K562 (cell line): ENCODE results near the gene SLC7A10. TPM values are rescaled to one million over a fixed set of nuclear protein-coding genes. Genes with fewer than 3 reads are reported as not detected.

Source experiments
- ARID2 ChIP-seq: fragments of 450-650 bp; IDR thresholded peaks from 2 replicates; pipeline ENCODE4 v1.6.1; 2017; ENCODE audit warnings: antibody characterized with exemption, mild to moderate bottlenecking
- ARID3B ChIP-seq: fragments of 250-450 bp; sonication (Bioruptor Pico); IDR thresholded peaks from 2 replicates; pipeline ENCODE4 v1.4.0; 2020; ENCODE audit warnings: borderline replicate concordance
- BMI1 ChIP-seq: fragments of 150-350 bp; IDR thresholded peaks from 2 replicates; pipeline ENCODE4 v1.6.1; 2014; ENCODE audit warnings: low read length
- CC2D1A ChIP-seq: fragments of 450-650 bp; IDR thresholded peaks from 2 replicates; pipeline ENCODE4 v1.6.1; 2017; ENCODE audit warnings: mild to moderate bottlenecking
- DEAF1 ChIP-seq: fragments of 450-650 bp; formaldehyde crosslinking; IDR thresholded peaks from 2 replicates; pipeline ENCODE4 v1.4.0; 2020; ENCODE audit warnings: mild to moderate bottlenecking, moderate library complexity
- EGR1 ChIP-seq: fragments of 450-650 bp; conservative IDR thresholded peaks from 2 replicates; pipeline ENCODE4 v1.6.1; 2017; ENCODE audit warnings: mild to moderate bottlenecking
- ILF3 ChIP-seq: fragments of 450-650 bp; IDR thresholded peaks from 2 replicates; pipeline ENCODE4 v1.6.1; 2018; ENCODE audit warnings: antibody characterized with exemption, mild to moderate bottlenecking, moderate library complexity, borderline replicate concordance
- KAT8 ChIP-seq: fragments of 450-650 bp; IDR thresholded peaks from 2 replicates; pipeline ENCODE4 v1.6.1; 2016; ENCODE audit warnings: low read depth, mild to moderate bottlenecking
- LEF1 ChIP-seq: fragments of 450-650 bp; IDR thresholded peaks from 2 replicates; pipeline ENCODE4 v1.6.1; 2016; ENCODE audit warnings: mild to moderate bottlenecking
- NFRKB ChIP-seq: fragments of 450-650 bp; IDR thresholded peaks from 2 replicates; pipeline ENCODE4 v1.6.1; 2016; ENCODE audit warnings: low read depth
- RAD21 ChIP-seq, 2 experiments: fragments of 250-450 bp in 1 of 2; fragments of 450-650 bp in 1 of 2; sonication (Bioruptor Pico) in 1 of 2; formaldehyde crosslinking in 1 of 2; IDR thresholded peaks in 1 of 2; conservative IDR thresholded peaks in 1 of 2; 2 replicates each; pipeline versions ENCODE4 v1.4.0 to v1.8.0; 2020 to 2022; ENCODE audit warnings: mild to moderate bottlenecking in 2 of 2, moderate library complexity in 1 of 2
- SMARCE1 ChIP-seq: fragments of 450-650 bp; IDR thresholded peaks from 2 replicates; pipeline ENCODE4 v1.7.1; 2016; ENCODE audit warnings: mild to moderate bottlenecking
- SMC3 ChIP-seq: conservative IDR thresholded peaks from 2 replicates; pipeline ENCODE4 v1.6.1; 2011; ENCODE audit warnings: low read depth, low read length, improper control_type of control experiment; ENCODE audit not compliant: insufficient read depth
- STAG1 ChIP-seq: sonication (generic); formaldehyde crosslinking; IDR thresholded peaks from 2 replicates; pipeline ENCODE4 v1.5.0; 2020; ENCODE audit warnings: missing genetic modification reagents, borderline replicate concordance
- ZBTB9 ChIP-seq: fragments of 450-650 bp; formaldehyde crosslinking; IDR thresholded peaks from 2 replicates; pipeline ENCODE4 v1.4.0; 2020; ENCODE audit warnings: mild to moderate bottlenecking, moderate library complexity
- ZKSCAN1 ChIP-seq: fragments of 150-350 bp; IDR thresholded peaks from 2 replicates; pipeline ENCODE4 v1.6.1; 2016; ENCODE audit warnings: low read depth, low read length
- ZNF143 ChIP-seq: sonication (generic); formaldehyde crosslinking; IDR thresholded peaks from 2 replicates; pipeline ENCODE4 v1.9.0; 2022; ENCODE audit warnings: mild to moderate bottlenecking, missing genetic modification reagents
- ZNF175 ChIP-seq: fragments of 200-800 bp; sonication (Bioruptor generic); IDR thresholded peaks from 2 replicates; pipeline ENCODE4 v1.6.1; 2016; ENCODE audit warnings: low read depth, mild to moderate bottlenecking, missing genetic modification characterization, missing compliant biosample characterization
- ZNF586 ChIP-seq: fragments of 450-650 bp; formaldehyde crosslinking; conservative IDR thresholded peaks from 2 replicates; pipeline ENCODE4 v1.4.0; 2020; ENCODE audit warnings: mild to moderate bottlenecking, moderate library complexity
- polyA plus RNA-seq, 8 experiments: library from polyadenylated mRNA; depleted of rRNA in 4 of 8; stranded (reverse) in 5 of 8; unstranded in 3 of 8; fragments of >200 nt; fragmentation: Nextera tagmentation in 2 of 8; fragmentation: Illumina TruSeq in 1 of 8; extraction: Ambion mirVana in 2 of 8; extraction: Trizol in 1 of 8; gene quantifications; 2 replicates each; pipeline versions ENCODE4 v1.2.1 to v1.2.3, GENCODE V29; 2011 to 2014; ENCODE audit warnings: inconsistent platforms in 1 of 8, missing spikeins in 1 of 8
- total RNA-seq, 7 experiments: library from RNA; depleted of rRNA in 6 of 7; stranded (reverse); fragments of >200 nt in 6 of 7; fragmentation: Illumina TruSeq in 2 of 7; extraction: Trizol in 2 of 7; gene quantifications; 2 replicates each; pipeline versions ENCODE4 v1.2.1 to v1.2.3, GENCODE V29; 2011 to 2021; ENCODE audit warnings: low replicate concordance in 1 of 7
- TF ChIP-seq, protein P1 (sequence below), 3 experiments: IDR thresholded peaks in 2 of 3; conservative IDR thresholded peaks in 1 of 3; 2 replicates each; pipeline ENCODE4 v1.5.1; 2011 to 2012; ENCODE audit warnings: low read length in 3 of 3, mild to moderate bottlenecking in 3 of 3, control low read depth in 2 of 3, improper control_type of control experiment in 1 of 3, inconsistent platforms in 1 of 3, low read depth in 1 of 3, mixed read lengths in 1 of 3, moderate library complexity in 1 of 3; ENCODE audit not compliant: insufficient read depth in 2 of 3
- TF ChIP-seq, protein P2 (sequence below): fragments of 250-450 bp; sonication (Bioruptor Pico); IDR thresholded peaks from 2 replicates; pipeline ENCODE4 v1.5.0; 2021

The SLC7A10 gene
- total and polyA plus RNA-seq, 9 of the 15 experiments (the other 6 are each of a cell fraction or from before 2014, with no cell fraction given), result 0.07 TPM; not detected in 8

- TF ChIP-seq ARID3B (no peak), CC2D1A (peak; percentile 78), BMI1 (no peak), SMC3 (peak; percentile 81), ILF3 (no peak), ZNF175 (CRISPR knock-in tag) (no peak), ARID2 (peak; percentile 79; the same call in 1 of the 2 replicates), ZBTB9 (CRISPR knock-in tag) (no peak), ZNF143 (CRISPR knock-in tag) (no peak), LEF1 (no peak), STAG1 (peak; percentile 79; the same call in 1 of the 2 replicates), NFRKB (no peak), ZNF586 (CRISPR knock-in tag) (no peak), SMARCE1 (no peak), RAD21 (CRISPR knock-in tag; conservative IDR thresholded peaks at IDR 0.05 in 1 of 2, IDR thresholded peaks at IDR 0.05 in 1 of 2) (peak; percentile 85 to 94), KAT8 (no peak), DEAF1 (CRISPR knock-in tag) (peak; percentile 71), EGR1 (peak; percentile 83), ZKSCAN1 (no peak)
- TF ChIP-seq, protein P1, sequence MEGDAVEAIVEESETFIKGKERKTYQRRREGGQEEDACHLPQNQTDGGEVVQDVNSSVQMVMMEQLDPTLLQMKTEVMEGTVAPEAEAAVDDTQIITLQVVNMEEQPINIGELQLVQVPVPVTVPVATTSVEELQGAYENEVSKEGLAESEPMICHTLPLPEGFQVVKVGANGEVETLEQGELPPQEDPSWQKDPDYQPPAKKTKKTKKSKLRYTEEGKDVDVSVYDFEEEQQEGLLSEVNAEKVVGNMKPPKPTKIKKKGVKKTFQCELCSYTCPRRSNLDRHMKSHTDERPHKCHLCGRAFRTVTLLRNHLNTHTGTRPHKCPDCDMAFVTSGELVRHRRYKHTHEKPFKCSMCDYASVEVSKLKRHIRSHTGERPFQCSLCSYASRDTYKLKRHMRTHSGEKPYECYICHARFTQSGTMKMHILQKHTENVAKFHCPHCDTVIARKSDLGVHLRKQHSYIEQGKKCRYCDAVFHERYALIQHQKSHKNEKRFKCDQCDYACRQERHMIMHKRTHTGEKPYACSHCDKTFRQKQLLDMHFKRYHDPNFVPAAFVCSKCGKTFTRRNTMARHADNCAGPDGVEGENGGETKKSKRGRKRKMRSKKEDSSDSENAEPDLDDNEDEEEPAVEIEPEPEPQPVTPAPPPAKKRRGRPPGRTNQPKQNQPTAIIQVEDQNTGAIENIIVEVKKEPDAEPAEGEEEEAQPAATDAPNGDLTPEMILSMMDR (IDR thresholded peaks at IDR 0.05 in 2 of 3, conservative IDR thresholded peaks at IDR 0.05 in 1 of 3; ENCODE audit: insufficient read depth in 2 of 3, low read depth in 1 of 3, low read length in 3 of 3), result peak; percentile 65 to 73 (median 67)
- TF ChIP-seq, protein P2, sequence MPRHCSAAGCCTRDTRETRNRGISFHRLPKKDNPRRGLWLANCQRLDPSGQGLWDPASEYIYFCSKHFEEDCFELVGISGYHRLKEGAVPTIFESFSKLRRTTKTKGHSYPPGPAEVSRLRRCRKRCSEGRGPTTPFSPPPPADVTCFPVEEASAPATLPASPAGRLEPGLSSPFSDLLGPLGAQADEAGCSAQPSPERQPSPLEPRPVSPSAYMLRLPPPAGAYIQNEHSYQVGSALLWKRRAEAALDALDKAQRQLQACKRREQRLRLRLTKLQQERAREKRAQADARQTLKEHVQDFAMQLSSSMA (CRISPR knock-in tag), result no peak
These were observed 16.0 kb upstream of the SLC7A10 start (continued) for GRCh38 chr19:33241530-33242101.
